ENCODE measurements around the gene RNF207.
"Not testable (repeated sequence)": the region's sequence is repeated elsewhere in the genome, so short reads cannot be mapped to it uniquely, and the experiment has no call there.

RNF207 gene

GRCh38 chr1:6207075-6207885 is 1.4 kb downstream of the RNF207 start:
- Mint-ChIP-seq H3K36me3 (peaks cover 6% of the 10 kb centered on the region), H3K27ac (no peak overlapping the region), H3K9me3 (no peaks in the 10 kb centered on the region), H3K4me1 (peaks cover 10% of the 10 kb centered on the region), H3K4me3 (peak overlapping the region; percentile 68)
- ATAC-seq (no peak), DNase-seq (ENCODE audit: low spot score in 2 of 2) (no peak)

GRCh38 chr1:6207921-6208320 is 2.0 kb downstream of the RNF207 start:
- peaks cover 10% of the 10 kb centered on the region for H3K4me1 Mint-ChIP-seq
- peak overlapping the region; percentile 68 for H3K4me3 Mint-ChIP-seq
- DNase-seq (ENCODE audit: low spot score in 2 of 2) (no peak), ATAC-seq (no peak)
- no peak overlapping the region for H3K27ac Mint-ChIP-seq
- no peaks in the 10 kb centered on the region for H3K9me3 Mint-ChIP-seq
- peaks cover 6% of the 10 kb centered on the region for H3K36me3 Mint-ChIP-seq

GRCh38 chr1:6208723-6209660 is 3.1 kb downstream of the RNF207 start:
- no peak for DNase-seq (ENCODE audit: low spot score in 2 of 2)
- Mint-ChIP-seq H3K27ac (peak overlapping the region; percentile 23), H3K36me3 (peaks cover 6% of the 10 kb centered on the region), H3K4me3 (peak overlapping the region; percentile 37), H3K9me3 (no peaks in the 10 kb centered on the region), H3K4me1 (peaks cover 10% of the 10 kb centered on the region)
- peak; percentile 31 for ATAC-seq

- peak overlapping the region; percentile 37 for H3K4me3 Mint-ChIP-seq
- H3K4me1 Mint-ChIP-seq = peaks cover 10% of the 10 kb centered on the region
- DNase-seq (ENCODE audit: low spot score in 2 of 2) = no peak
- no peak for ATAC-seq
- H3K27ac Mint-ChIP-seq = peak overlapping the region; percentile 23
- H3K9me3 Mint-ChIP-seq = no peaks in the 10 kb centered on the region
- peaks cover 6% of the 10 kb centered on the region for H3K36me3 Mint-ChIP-seq
These were observed 4.0 kb downstream of the RNF207 start for GRCh38 chr1:6209661-6210580.

GRCh38 chr1:6210591-6211355 is 4.9 kb downstream of the RNF207 start:
- H3K36me3 Mint-ChIP-seq = peaks cover 6% of the 10 kb centered on the region

GRCh38 chr1:6211731-6212130 is 5.8 kb downstream of the RNF207 start:
- peaks cover 6% of the 10 kb centered on the region for H3K36me3 Mint-ChIP-seq
- H3K27ac Mint-ChIP-seq = no peak overlapping the region
- H3K4me3 Mint-ChIP-seq = no peak overlapping the region
- DNase-seq (ENCODE audit: low spot score in 2 of 2) (no peak), ATAC-seq (no peak)
- H3K9me3 Mint-ChIP-seq = no peaks in the 10 kb centered on the region
- peaks cover 9% of the 10 kb centered on the region for H3K4me1 Mint-ChIP-seq

More at GRCh38 chr1:6210591-6211355, 4.9 kb downstream of the RNF207 start:
- Mint-ChIP-seq H3K27ac (no peak overlapping the region), H3K4me3 (no peak overlapping the region), H3K4me1 (peaks cover 10% of the 10 kb centered on the region), H3K9me3 (no peaks in the 10 kb centered on the region)
- ATAC-seq (no peak), DNase-seq (ENCODE audit: low spot score in 2 of 2) (no peak)

GRCh38 chr1:6212193-6212959 is 6.5 kb downstream of the RNF207 start:
- no peak for ATAC-seq
- H3K36me3 Mint-ChIP-seq = peaks cover 6% of the 10 kb centered on the region

GRCh38 chr1:6218375-6219164 is 12.7 kb downstream of the RNF207 start:
- Mint-ChIP-seq H3K4me3 (no peak overlapping the region), H3K36me3 (peaks cover 32% of the 10 kb centered on the region), H3K27ac (no peak overlapping the region), H3K9me3 (no peaks in the 10 kb centered on the region), H3K4me1 (no peaks in the 10 kb centered on the region)
- no peak for DNase-seq (ENCODE audit: low spot score in 2 of 2)
- ATAC-seq = no peak

More at GRCh38 chr1:6212193-6212959, 6.5 kb downstream of the RNF207 start:
- Mint-ChIP-seq H3K4me1 (peaks cover 6% of the 10 kb centered on the region), H3K4me3 (no peak overlapping the region), H3K27ac (no peak overlapping the region), H3K9me3 (no peaks in the 10 kb centered on the region)
- DNase-seq (ENCODE audit: low spot score in 2 of 2) = no peak

GRCh38 chr1:6219641-6220040 is 13.7 kb downstream of the RNF207 start:
- not testable (repeated sequence) for H3K4me3 Mint-ChIP-seq; H3K4me1 Mint-ChIP-seq; DNase-seq (ENCODE audit: low spot score in 2 of 2); ATAC-seq; H3K9me3 Mint-ChIP-seq; H3K27ac Mint-ChIP-seq
- H3K36me3 Mint-ChIP-seq = peaks cover 43% of the 10 kb centered on the region

GRCh38 chr1:6220236-6220635 is 14.3 kb downstream of the RNF207 start:
- Mint-ChIP-seq H3K4me3 (no peak overlapping the region), H3K27ac (no peak overlapping the region), H3K9me3 (no peaks in the 10 kb centered on the region), H3K4me1 (no peaks in the 10 kb centered on the region), H3K36me3 (peaks cover 49% of the 10 kb centered on the region)
- no peak for DNase-seq (ENCODE audit: low spot score in 2 of 2)
- no peak for ATAC-seq

- Mint-ChIP-seq H3K4me1 (peaks cover 6% of the 10 kb centered on the region), H3K9me3 (no peaks in the 10 kb centered on the region), H3K27ac (no peak overlapping the region), H3K36me3 (peaks cover 59% of the 10 kb centered on the region), H3K4me3 (no peak overlapping the region)
- ATAC-seq (no peak), DNase-seq (ENCODE audit: low spot score in 2 of 2) (no peak)
These were observed 15.4 kb downstream of the RNF207 start for GRCh38 chr1:6221210-6221784.

- no peak overlapping the region for H3K27ac Mint-ChIP-seq
- no peak for DNase-seq (ENCODE audit: low spot score in 2 of 2)
- H3K4me3 Mint-ChIP-seq = no peak overlapping the region
- peaks cover 73% of the 10 kb centered on the region for H3K36me3 Mint-ChIP-seq
- H3K4me1 Mint-ChIP-seq = peaks cover 6% of the 10 kb centered on the region
- no peak for ATAC-seq
- no peaks in the 10 kb centered on the region for H3K9me3 Mint-ChIP-seq
These were observed 16.7 kb downstream of the RNF207 start for GRCh38 chr1:6222636-6223035.

- Mint-ChIP-seq H3K27ac (peak overlapping the region; percentile 10), H3K9me3 (no peaks in the 10 kb centered on the region), H3K4me1 (peaks cover 6% of the 10 kb centered on the region), H3K4me3 (no peak overlapping the region), H3K36me3 (peaks cover 82% of the 10 kb centered on the region)
- DNase-seq (ENCODE audit: low spot score in 2 of 2) = no peak
- no peak for ATAC-seq
These were observed 17.7 kb downstream of the RNF207 start for GRCh38 chr1:6223617-6224016.
